C4-2B (cell line): Measurements from ENCODE around the gene RNU6-1.

Experiments used
- CTCF ChIP-seq: fragments of 450-650 bp; conservative IDR thresholded peaks from 2 replicates; pipeline ENCODE4 v1.5.1; 2017; ENCODE audit warnings: mild to moderate bottlenecking
- ZFX ChIP-seq: fragments of 450-650 bp; IDR thresholded peaks from 2 replicates; pipeline ENCODE4 v1.6.1; 2017

DNA sequence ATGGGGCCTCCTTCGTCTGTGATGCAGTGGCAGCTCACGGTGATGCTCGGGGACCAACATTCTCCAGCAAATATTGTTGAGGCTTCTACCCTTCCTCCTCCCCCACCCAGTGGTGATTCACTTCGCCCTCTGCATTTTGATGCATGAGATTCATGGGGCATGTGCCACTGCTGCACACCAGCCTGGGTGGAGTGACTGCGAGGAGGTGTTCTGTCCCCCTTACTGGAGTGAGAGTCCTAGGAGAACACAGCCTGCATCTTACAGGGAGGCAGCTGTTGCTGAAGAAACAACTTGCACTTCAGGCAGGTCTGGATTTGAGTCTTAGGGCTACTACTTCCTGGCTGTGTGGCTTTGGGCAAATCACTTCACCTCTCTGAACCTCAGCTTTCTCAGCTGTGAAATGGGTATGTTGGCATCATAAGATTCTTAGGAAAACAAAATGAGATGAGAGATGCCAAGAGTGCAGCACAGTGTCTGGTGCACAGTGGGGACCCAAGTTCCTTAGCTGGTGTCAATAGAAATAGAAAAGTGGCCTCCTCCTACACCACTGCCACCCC lies 24.7 kb downstream of the RNU6-1 start:
- TF ChIP-seq CTCF (no peak), ZFX (no peak)
